GM21423 (cell line): ENCODE results near the gene ALG12.
"Not testable (repeated sequence)": the region's sequence is repeated elsewhere in the genome, so short reads cannot be mapped to it uniquely, and the experiment has no call there.

Experiments
- ATAC-seq: cut with Tn5 transposase; IDR thresholded peaks from one replicate; pipeline ENCODE4 v1.9.1; 2021; ENCODE audit warnings: mild to moderate bottlenecking, moderate library complexity; ENCODE audit not compliant: unreplicated experiment

The ALG12 gene

DNA sequence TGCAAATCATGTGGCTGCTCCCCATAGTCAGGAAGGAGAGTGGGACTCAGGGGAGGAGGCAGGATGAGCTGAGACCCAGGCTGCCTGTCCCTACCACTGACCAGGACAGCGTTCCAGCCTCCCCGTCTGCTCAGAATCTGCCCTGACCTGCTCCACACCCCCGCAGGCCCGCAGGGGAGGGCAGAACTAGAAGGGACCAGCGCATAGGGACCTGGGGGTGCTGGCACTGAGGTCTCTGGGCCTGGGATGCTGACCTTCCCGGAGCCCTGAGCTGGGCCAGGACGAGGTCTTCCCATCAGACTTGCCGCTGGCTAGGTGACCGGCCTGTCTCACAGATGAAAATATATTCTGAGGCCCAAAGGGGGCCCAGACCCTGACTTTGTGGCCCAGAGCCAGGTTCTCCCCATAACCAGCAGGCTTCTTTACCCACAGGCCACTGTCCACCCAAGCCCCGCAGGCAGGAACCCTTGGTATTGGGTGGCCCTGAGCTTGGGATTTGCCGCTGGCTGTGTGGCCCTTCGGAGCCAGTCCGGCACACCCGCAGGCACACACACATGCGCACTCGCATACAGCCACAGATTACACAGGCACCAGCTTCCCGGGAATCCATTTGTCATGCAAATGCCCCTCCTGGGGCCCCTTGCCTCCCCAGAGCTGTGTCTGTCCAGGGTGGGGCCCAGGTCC, 28.5 kb upstream of the ALG12 start:
- no peak for ATAC-seq

DNA sequence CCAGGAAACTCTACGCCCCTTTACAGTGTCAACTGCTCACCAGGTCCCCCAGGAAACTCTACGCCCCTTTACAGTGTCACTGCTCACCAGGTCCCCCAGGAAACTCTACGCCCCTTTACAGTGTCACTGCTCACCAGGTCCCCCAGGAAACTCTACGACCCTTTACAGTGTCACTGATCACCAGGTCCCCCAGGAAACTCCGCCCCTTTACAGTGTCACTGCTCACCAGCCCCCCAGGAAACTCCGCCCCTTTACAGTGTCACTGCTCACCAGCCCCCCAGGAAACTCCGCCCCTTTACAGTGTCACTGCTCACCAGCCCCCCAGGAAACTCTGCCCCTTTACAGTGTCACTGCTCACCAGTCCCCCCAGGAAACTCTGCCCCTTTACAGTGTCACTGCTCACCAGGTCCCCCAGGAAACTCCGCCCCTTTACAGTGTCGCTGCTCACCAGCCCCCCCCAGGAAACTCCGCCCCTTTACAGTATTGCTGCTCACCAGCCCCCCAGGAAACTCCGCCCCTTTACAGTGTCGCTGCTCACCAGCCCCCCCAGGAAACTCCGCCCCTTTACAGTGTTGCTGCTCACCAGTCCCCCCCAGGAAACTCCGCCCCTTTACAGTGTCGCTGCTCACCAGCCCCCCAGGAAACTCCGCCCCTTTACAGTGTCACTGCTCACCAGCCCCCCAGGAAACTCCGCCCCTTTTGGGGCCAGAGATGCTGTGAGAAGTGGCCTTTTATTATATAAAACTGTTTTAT, 27.0 kb upstream of the ALG12 start:
- ATAC-seq = not testable (repeated sequence)

- no peak for ATAC-seq
These were observed 26.2 kb upstream of the ALG12 start for GRCh38 chr22:49944399-49944891.

GRCh38 chr22:49943771-49944398, 25.6 kb upstream of the ALG12 start:
- no peak for ATAC-seq

DNA sequence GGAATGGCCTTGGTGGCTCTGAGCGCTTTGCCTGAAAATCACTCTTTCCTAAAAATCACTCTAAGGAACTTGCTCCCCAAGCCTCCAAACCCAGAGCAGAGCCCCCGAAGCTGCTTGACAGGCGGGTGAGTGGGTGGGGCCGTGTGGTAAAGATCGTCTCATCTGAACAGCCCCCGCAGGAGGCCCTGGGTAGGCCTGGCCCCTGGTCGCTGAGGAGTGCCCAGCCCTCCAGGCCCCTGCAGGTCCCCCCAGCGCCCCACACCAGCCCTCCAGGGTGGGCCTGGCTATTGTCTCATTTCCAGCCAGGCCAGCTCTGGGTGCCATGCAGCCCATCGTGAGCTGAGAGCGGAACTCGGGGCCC, 25.1 kb upstream of the ALG12 start:
- no peak for ATAC-seq

DNA sequence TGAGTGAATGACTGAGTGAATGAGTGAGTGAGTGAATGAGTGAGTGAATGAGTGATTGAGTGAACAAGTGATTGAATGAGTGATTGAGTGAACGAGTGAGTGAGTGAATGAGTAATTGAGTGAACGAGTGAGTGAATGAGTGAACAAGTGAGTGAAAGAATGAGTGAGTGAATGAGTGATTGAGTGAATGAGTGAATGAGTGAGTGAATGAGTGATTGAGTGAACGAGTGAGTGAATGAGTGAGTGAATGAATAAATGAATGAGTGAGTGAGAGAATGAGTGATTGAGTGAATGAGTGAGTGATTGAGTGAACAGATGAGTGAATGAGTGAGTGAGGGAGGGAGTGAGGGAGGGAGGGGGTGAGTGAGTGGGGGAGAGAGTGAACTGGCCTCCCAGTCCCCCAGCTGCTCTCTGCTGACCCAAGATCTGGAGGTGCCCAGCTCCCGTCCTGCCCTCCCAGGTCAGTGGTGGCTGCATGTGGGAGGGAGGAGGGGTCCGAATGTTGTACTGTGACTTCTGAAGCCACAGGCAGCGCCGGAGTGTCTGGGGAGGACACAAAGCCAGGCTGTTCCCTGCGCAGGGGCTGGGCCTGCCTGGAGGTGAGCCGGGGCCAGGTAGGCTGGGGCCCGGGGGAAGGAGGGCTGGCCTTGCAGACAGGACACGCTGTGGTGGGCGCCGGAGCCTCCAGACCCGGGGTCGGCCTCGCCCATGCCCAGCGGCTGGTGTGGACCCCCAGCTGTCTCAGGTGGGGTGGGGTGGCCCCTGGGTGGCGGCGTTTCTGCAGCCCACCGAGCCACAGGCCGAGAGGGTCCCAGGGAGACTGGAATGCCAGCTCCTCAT, 24.5 kb upstream of the ALG12 start:
- ATAC-seq = no peak

DNA sequence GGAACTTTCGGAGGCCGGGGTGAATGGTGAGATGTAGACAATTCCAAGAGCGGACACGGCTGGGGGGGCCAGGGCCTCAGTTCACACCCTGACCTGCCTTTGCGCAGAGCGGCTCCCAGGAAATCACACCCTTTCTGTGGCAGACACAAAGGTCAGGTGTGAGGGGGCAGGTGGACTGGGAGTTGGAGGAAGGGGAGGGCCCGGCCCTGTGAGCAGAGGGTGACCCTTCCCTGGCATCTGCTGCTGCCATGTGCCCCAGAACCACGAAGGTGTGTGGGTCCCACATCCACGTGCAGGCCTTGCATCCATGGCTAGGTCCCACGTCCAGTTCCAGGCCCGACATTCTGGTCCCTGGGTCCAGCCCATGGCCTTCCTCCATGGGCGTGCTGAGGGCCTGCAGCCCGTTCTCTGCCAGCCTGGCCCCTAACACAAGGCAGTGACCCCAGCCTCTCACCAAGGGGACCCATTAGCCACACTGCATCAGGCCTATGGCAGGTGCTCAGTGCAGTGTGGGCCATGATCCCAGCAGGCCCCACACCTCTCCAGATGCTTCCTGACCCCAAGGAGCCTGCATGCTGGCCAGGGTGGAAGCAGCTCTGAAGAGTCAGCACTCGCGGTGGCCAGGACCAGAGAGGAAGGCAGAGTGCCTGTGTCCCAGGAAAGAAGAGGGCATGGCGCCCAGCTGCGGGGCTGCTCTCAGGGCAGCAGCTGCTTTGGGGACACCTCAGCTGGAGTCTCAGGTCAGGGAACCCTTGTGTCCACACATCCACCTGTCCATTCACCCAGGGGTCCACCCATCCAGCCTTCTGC, 23.5 kb upstream of the ALG12 start:
- no peak for ATAC-seq

- no peak for ATAC-seq
These were observed 20.4 kb upstream of the ALG12 start for GRCh38 chr22:49938565-49939136.

- no peak for ATAC-seq
These were observed 19.7 kb upstream of the ALG12 start for GRCh38 chr22:49937758-49938564.

- ATAC-seq = no peak
These were observed 18.9 kb upstream of the ALG12 start for GRCh38 chr22:49936973-49937757.

GRCh38 chr22:49936018-49936972, 18.1 kb upstream of the ALG12 start:
- ATAC-seq = peak; percentile 66

DNA sequence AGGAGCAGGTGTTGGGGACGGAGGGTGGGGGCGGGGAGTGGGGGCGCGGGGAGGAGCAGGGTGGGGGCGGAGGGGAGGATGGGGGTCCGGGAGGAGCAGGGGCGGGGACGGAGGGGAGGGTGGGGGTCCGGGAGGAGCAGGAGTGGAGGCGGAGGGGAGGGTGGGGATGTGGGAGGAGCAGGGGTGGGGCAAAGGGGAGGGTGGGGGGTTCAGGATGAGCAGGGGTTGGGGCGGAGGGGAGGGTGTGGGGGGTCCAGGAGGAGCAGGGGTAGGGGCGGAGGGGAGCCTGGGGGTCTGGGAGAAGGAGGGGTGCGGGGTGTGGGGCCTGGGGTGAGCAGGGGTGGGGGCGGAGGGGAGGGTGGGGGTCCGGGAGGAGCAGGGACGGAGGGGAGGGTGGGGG, 17.3 kb upstream of the ALG12 start:
- ATAC-seq = no peak

- ATAC-seq = no peak
These were observed 16.8 kb upstream of the ALG12 start for GRCh38 chr22:49934891-49935557.

- no peak for ATAC-seq
These were observed 16.1 kb upstream of the ALG12 start for GRCh38 chr22:49934160-49934890.

GRCh38 chr22:49933236-49934159, 15.3 kb upstream of the ALG12 start:
- ATAC-seq = no peak
